DND-41 (cell line): ENCODE results near the gene IPP.

ENCODE experiments used
- ATAC-seq: fragments of 200-7000 bp; cut with Tn5 transposase; 3 replicates; pipeline ENCODE4 v1.9.1; 2021; ENCODE audit warnings: low read depth; ENCODE audit not compliant: insufficient read depth
- DNase-seq: peaks from one replicate; pipeline ENCODE4 v3.0.0-alpha.2; 2020
- H2AFZ ChIP-seq: 2 replicates; pipeline ENCODE4 v1.6.0; 2012; ENCODE audit warnings: low read depth, low read length
- H3K27ac ChIP-seq: 2 replicates; pipeline ENCODE4 v1.5.1; 2012; ENCODE audit warnings: low read length, inconsistent platforms
- H3K27me3 ChIP-seq: fragments of 200-600 bp; sonication (generic); 2 replicates; pipeline ENCODE4 v1.6.0; 2012; ENCODE audit warnings: low read length, mild to moderate bottlenecking, inconsistent platforms; ENCODE audit not compliant: insufficient read depth, poor library complexity
- H3K36me3 ChIP-seq: 2 replicates; pipeline ENCODE4 v1.5.1; 2012; ENCODE audit warnings: low read length, inconsistent platforms; ENCODE audit not compliant: insufficient read depth
- H3K4me1 ChIP-seq: 2 replicates; pipeline ENCODE4 v1.5.1; 2012; ENCODE audit warnings: mild to moderate bottlenecking, low read length; ENCODE audit not compliant: insufficient read depth
- H3K4me2 ChIP-seq: 2 replicates; pipeline ENCODE4 v1.6.0; 2012; ENCODE audit warnings: mild to moderate bottlenecking, moderate library complexity, low read length, inconsistent platforms; ENCODE audit not compliant: insufficient read depth
- H3K4me3 ChIP-seq, 2 experiments: fragments of 200-600 bp in 1 of 2; shearing (Covaris generic) in 1 of 2; 2 replicates each; pipeline ENCODE4 v1.5.1; 2012 to 2016; ENCODE audit warnings: inconsistent platforms in 2 of 2, low read length in 2 of 2, mild to moderate bottlenecking in 2 of 2, low read depth in 1 of 2, moderate library complexity in 1 of 2
- H3K79me2 ChIP-seq: 2 replicates; pipeline ENCODE4 v1.6.0; 2012; ENCODE audit warnings: low read length, inconsistent platforms; ENCODE audit not compliant: insufficient read depth
- H3K9ac ChIP-seq: 2 replicates; pipeline ENCODE4 v1.6.0; 2012; ENCODE audit warnings: low read depth, mild to moderate bottlenecking, inconsistent platforms, low read length, moderate library complexity
- H3K9me3 ChIP-seq: 2 replicates; pipeline ENCODE4 v1.5.1; 2012; ENCODE audit warnings: low read length, moderate library complexity, mild to moderate bottlenecking, inconsistent platforms; ENCODE audit not compliant: insufficient read depth, severe bottlenecking
- H4K20me1 ChIP-seq: 2 replicates; pipeline ENCODE4 v1.6.0; 2012; ENCODE audit warnings: low read length; ENCODE audit not compliant: insufficient read depth
- CTCF ChIP-seq: IDR thresholded peaks from 2 replicates; pipeline ENCODE4 v1.5.1; 2012; ENCODE audit warnings: borderline replicate concordance, low read length, moderate library complexity, mild to moderate bottlenecking; ENCODE audit not compliant: poor library complexity, severe bottlenecking; ENCODE audit errors: extremely low read depth
- EZH2 ChIP-seq: IDR thresholded peaks from 3 replicates; pipeline ENCODE4 v1.6.1; 2012; ENCODE audit warnings: borderline replicate concordance, low read depth, mild to moderate bottlenecking, moderate library complexity, low read length, inconsistent platforms; ENCODE audit not compliant: severe bottlenecking

The IPP gene

DNA sequence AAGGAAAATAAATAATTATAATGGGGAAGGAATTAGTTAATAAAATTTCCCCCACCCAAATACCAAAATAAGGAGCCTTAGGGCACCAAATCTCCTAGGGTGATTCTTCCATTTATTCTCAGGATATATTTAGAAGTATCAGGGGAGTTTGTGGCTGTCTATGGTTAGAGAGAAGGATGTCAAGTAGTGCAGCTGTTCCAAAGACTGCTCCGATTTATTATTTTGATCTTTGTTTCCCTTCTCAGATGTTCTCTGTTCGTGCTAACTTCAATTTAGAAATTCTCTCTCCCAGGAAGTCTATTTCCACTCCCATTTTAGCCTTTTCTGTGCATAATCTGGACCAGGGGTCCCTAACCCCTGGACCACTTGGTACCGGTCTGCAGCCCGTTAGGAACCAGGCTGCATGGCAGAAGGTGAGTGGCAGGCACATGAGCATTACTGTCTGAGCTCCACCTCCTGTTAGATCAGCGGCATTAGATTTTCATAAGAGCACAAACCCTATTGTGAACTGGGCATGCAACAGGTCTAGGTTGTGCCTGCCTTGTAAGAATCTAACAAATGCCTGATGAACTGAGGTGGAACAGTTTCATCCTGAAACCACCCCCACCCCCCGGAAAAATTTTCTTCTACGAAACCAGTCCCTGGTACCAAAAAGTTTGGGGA lies 43.6 kb upstream of the IPP start:
- Histone ChIP-seq H3K4me3 (no peak overlapping the region), H3K9me3 (no peaks in the 10 kb centered on the region), H3K27me3 (no peaks in the 10 kb centered on the region), H3K4me1 (no peaks in the 10 kb centered on the region), H3K79me2 (no peaks in the 10 kb centered on the region), H3K27ac (no peak overlapping the region), H3K36me3 (no peaks in the 10 kb centered on the region), H3K9ac (no peak overlapping the region), H2AFZ (no peak overlapping the region), H4K20me1 (no peaks in the 10 kb centered on the region), H3K4me2 (no peak overlapping the region)
- DNase-seq (no peak), ATAC-seq (no peak)
- TF ChIP-seq CTCF (no peak), EZH2 (no peak)

GRCh38 chr1:45792744-45793143 lies 42.3 kb upstream of the IPP start:
- Histone ChIP-seq H3K79me2 (no peaks in the 10 kb centered on the region), H3K4me3 (no peak overlapping the region), H3K9ac (no peak overlapping the region), H2AFZ (no peak overlapping the region), H3K27ac (no peak overlapping the region), H3K4me2 (no peak overlapping the region), H4K20me1 (no peaks in the 10 kb centered on the region), H3K9me3 (no peaks in the 10 kb centered on the region), H3K4me1 (no peaks in the 10 kb centered on the region), H3K36me3 (no peaks in the 10 kb centered on the region), H3K27me3 (no peaks in the 10 kb centered on the region)
- TF ChIP-seq EZH2 (no peak), CTCF (no peak)
- DNase-seq (no peak), ATAC-seq (no peak)

- ATAC-seq: no peak
- Histone ChIP-seq H3K79me2 (no peaks in the 10 kb centered on the region), H3K4me3 (no peak overlapping the region), H4K20me1 (no peaks in the 10 kb centered on the region; the same call in 1 of the 2 replicates), H3K9ac (no peak overlapping the region), H3K4me2 (no peak overlapping the region), H3K4me1 (peaks cover 21% of the 10 kb centered on the region), H3K27ac (no peak overlapping the region), H2AFZ (no peak overlapping the region), H3K36me3 (no peaks in the 10 kb centered on the region), H3K9me3 (no peaks in the 10 kb centered on the region), H3K27me3 (peaks cover 4% of the 10 kb centered on the region)
- TF ChIP-seq EZH2: no peak
- no peak for TF ChIP-seq CTCF
- no peak for DNase-seq
Measured at GRCh38 chr1:45789601-45790000, 39.1 kb upstream of the IPP start.
